Kidney (tissue), 14 donors: ENCODE data around the gene SMAD2. TPM values are rescaled to one million over a fixed set of nuclear protein-coding genes. Genes with fewer than 3 reads are reported as not detected.

Experiments
- DNase-seq, 5 donors: peaks; one replicate each; pipeline ENCODE4 v3.0.0-alpha.2; 2013 to 2020
- FAIRE-seq: peaks from 2 replicates; lab custom pipeline; 2012; peaks lifted over from hg19 to GRCh38; lab: Jason Lieb, UNC
- H3K27ac ChIP-seq, 2 donors: one replicate each; pipeline ENCODE4 v1.7.0; 2013; ENCODE audit warnings: low read depth in 2 of 2, low read length in 2 of 2, inconsistent platforms in 1 of 2
- H3K27me3 ChIP-seq: one replicate; pipeline ENCODE4 v1.7.1; 2013; ENCODE audit warnings: low read length, inconsistent platforms; ENCODE audit not compliant: control insufficient read depth, insufficient read depth
- H3K36me3 ChIP-seq, 3 donors: one replicate each; pipeline versions ENCODE4 v1.7.0 to v1.7.1; 2013; ENCODE audit warnings: low read length in 3 of 3, control low read depth in 1 of 3, inconsistent platforms in 1 of 3; ENCODE audit not compliant: insufficient read depth in 3 of 3, control insufficient read depth in 2 of 3
- H3K4me1 ChIP-seq, 3 donors: one replicate each; pipeline versions ENCODE4 v1.7.0 to v1.7.1; 2013; ENCODE audit warnings: low read length in 3 of 3, inconsistent platforms in 1 of 3, low read depth in 1 of 3; ENCODE audit not compliant: control insufficient read depth in 2 of 3, insufficient read depth in 2 of 3
- H3K4me3 ChIP-seq, 3 donors: one replicate each; pipeline versions ENCODE4 v1.7.0 to v1.8.1; 2013; ENCODE audit warnings: low read length in 3 of 3, control low read depth in 1 of 3, inconsistent platforms in 1 of 3
- H3K9ac ChIP-seq, 3 donors: one replicate each; pipeline versions ENCODE4 v1.7.0 to v1.7.1; 2013; ENCODE audit warnings: low read length in 3 of 3, control low read depth in 1 of 3, inconsistent platforms in 1 of 3
- H3K9me3 ChIP-seq, 3 donors: one replicate each; pipeline versions ENCODE4 v1.7.0 to v1.7.1; 2013; ENCODE audit warnings: low read length in 3 of 3, control low read depth in 1 of 3, inconsistent platforms in 1 of 3; ENCODE audit not compliant: control insufficient read depth in 2 of 3, insufficient read depth in 1 of 3
- CTCF ChIP-seq: IDR thresholded peaks from 3 replicates; pipeline ENCODE4 v1.5.1; 2012; ENCODE audit warnings: mild to moderate bottlenecking, moderate library complexity, borderline replicate concordance; ENCODE audit not compliant: insufficient read depth; ENCODE audit errors: extremely low read depth
- intact Hi-C: fragments of 100-400 bp; cut with DNase I; formaldehyde crosslinking; loops from one replicate; pipeline ENCODE4 v1.11.1; 2022
- polyA plus RNA-seq: library from polyadenylated mRNA; stranded (reverse); fragments of 350-450 nt; fragmentation: Illumina TruSeq; extraction: RNeasy Lipid Tissue Mini Kit (QIAGEN cat#74804); gene quantifications from one replicate; pipeline ENCODE4 v1.2.3, GENCODE V29; 2014; ENCODE audit warnings: low read depth, low replicate concordance; ENCODE audit not compliant: insufficient read depth
- total RNA-seq: library from RNA; stranded (reverse); fragmentation: NEBNext Ultra II Directional; extraction: Animal tissue kit (Norgen Biotek cat#: 25700); gene quantifications from one replicate; pipeline ENCODE4 v1.2.1, GENCODE V29; 2021
- donor health status: control.
- donor health status: control.
- donor health status: control.
- donor health status: control.
- donor health status: control.
- donor health status: DM: yes; HTN: yes; CAD: no.
- donor health status: Normal renal cell carcinoma (clear cell type).

SMAD2 gene
- total and polyA plus RNA-seq, 2 donors from 2014 or later, result 29.9 to 147 TPM

- DNase-seq (no peak), FAIRE-seq (no peak)
- Histone ChIP-seq H3K27me3 (no peaks in the 10 kb centered on the region), H3K9ac (no peak overlapping the region), H3K9me3 (peaks cover 0 to 8% (median 0%) of the 10 kb centered on the region in 3 donors), H3K4me3 (no peak overlapping the region), H3K27ac (no peak overlapping the region), H3K4me1 (no peaks in the 10 kb centered on the region), H3K36me3 (no peaks in the 10 kb centered on the region)
- no peak for TF ChIP-seq CTCF
- intact Hi-C loops, result no loop called here
These were observed 138.9 kb downstream of the SMAD2 start for GRCh38 chr18:47791461-47791985.

DNA sequence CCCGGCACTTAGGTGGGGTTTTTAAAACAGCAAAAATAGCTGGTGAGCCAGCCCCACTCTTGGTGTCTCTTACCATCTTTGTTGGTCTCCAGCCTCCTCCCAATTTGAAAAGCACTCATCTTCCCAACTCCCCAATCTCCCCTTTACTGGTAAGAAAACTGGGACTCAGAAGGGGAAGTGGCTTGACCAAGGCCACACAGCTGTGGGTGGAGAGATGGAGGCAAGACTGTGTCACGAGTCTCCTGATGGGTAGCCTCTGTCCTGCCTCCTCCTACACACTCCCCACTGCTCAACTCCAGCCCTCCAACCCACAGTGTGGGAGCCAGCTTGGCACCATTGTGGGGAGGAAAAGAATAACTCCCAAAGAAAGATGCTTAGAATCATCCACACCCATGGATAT is 140.4 kb downstream of the SMAD2 start:
- FAIRE-seq, result no peak
- no peak for TF ChIP-seq CTCF
- H3K36me3 ChIP-seq, result no peaks in the 10 kb centered on the region
- no peaks in the 10 kb centered on the region for H3K4me1 ChIP-seq
- intact Hi-C loops, result no loop called here
- no peak overlapping the region for H3K4me3 ChIP-seq
- H3K27ac ChIP-seq, result no peak overlapping the region
- peaks cover 0 to 15% (median 3%) of the 10 kb centered on the region in 3 donors for H3K9me3 ChIP-seq
- DNase-seq, result no peak
- H3K27me3 ChIP-seq, result no peaks in the 10 kb centered on the region
- no peak overlapping the region for H3K9ac ChIP-seq

DNA sequence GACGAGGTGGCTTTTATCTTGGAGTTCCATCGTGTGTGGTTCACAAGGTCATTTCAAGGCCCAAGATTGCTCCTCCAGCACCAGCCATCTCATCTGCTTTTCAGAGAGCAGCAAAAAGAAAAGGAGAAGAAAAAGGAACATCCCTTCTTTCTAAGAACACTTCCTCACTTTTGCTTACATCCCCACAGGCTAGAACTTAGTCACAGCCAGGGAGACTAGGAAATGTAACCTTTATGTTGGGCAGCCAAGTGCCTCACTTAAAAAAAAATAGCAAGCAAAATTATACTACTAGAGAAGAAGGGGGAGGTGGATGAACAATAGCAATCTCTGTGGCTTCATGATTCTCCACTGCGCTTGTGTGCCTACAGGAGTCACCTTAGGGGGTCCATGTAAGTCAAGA is 141.8 kb downstream of the SMAD2 start:
- intact Hi-C loops, result no loop called here
- no peak for TF ChIP-seq CTCF
- H3K4me1 ChIP-seq, result no peaks in the 10 kb centered on the region
- no peak for DNase-seq
- no peak overlapping the region for H3K4me3 ChIP-seq
- H3K9me3 ChIP-seq, result peaks cover 0 to 27% (median 6%) of the 10 kb centered on the region in 3 donors
- H3K9ac ChIP-seq, result no peak overlapping the region
- H3K27ac ChIP-seq, result no peak overlapping the region
- FAIRE-seq, result no peak
- H3K36me3 ChIP-seq, result no peaks in the 10 kb centered on the region
- no peaks in the 10 kb centered on the region for H3K27me3 ChIP-seq

- H3K36me3 ChIP-seq, result no peaks in the 10 kb centered on the region
- H3K4me1 ChIP-seq, result no peaks in the 10 kb centered on the region
- no peak for DNase-seq
- FAIRE-seq, result no peak
- H3K27ac ChIP-seq, result no peak overlapping the region
- intact Hi-C loops, result no loop called here
- no peaks in the 10 kb centered on the region for H3K27me3 ChIP-seq
- H3K4me3 ChIP-seq, result no peak overlapping the region
- peaks cover 0 to 20% (median 6%) of the 10 kb centered on the region in 3 donors for H3K9me3 ChIP-seq
- no peak overlapping the region for H3K9ac ChIP-seq
- TF ChIP-seq CTCF, result no peak
These were observed 148.9 kb downstream of the SMAD2 start for GRCh38 chr18:47781561-47781960.
